Measurements from ENCODE around the gene SUSD1. TPM values are rescaled to one million over a fixed set of nuclear protein-coding genes. Genes with fewer than 3 reads are reported as not detected.

The SUSD1 gene
- total and polyA plus RNA-seq, 9 of the 15 experiments (the other 6 are each of a cell fraction or from before 2014, with no cell fraction given): 10.9 to 44.4 (median 36.1) TPM

DNA sequence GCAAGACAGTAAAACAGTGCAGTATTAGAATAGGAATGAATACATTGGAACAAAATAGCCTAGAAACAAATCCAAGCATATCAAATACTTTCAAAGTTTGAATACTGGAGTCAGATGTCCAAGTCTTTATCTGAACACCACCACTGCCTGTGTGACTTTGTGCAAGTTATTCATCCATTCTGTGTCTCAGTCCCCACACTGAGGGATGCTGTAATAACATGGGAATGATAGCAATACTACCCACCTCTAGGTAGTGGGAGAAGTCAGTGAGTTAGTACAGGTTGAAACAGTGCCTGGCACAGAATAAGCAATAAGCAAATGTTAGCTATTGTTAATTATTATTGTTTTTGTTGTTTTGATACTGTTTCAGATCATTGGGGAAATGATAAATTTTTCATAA, 130.9 kb downstream of the SUSD1 start:
- Histone ChIP-seq H3K36me3 (ENCODE audit: control insufficient read depth, insufficient read depth, low read length) (peaks cover 79% of the 10 kb centered on the region), H3K4me1 (replicated peaks in 1 of 2; ENCODE audit: control insufficient read depth in 2 of 2, insufficient read depth in 2 of 2, low read length in 2 of 2) (no peaks in the 10 kb centered on the region; a peak in 1 of 5 replicates), H3K9me3 (replicated peaks; ENCODE audit: control insufficient read depth, insufficient read depth, low read depth, low read length) (no peaks in the 10 kb centered on the region), H3K4me3 (no peak overlapping the region), H3K27ac (ENCODE audit: extremely low read depth, low read depth, low read length) (no peak overlapping the region), H3K4me2 (ENCODE audit: insufficient read depth, low read length) (no peak overlapping the region), H3K9ac (ENCODE audit: insufficient read depth in 1 of 2, low read depth in 2 of 2, low read length in 2 of 2) (no peak overlapping the region), H3K9me1 (ENCODE audit: control insufficient read depth, insufficient read depth, low read length) (no peaks in the 10 kb centered on the region), H4K20me1 (replicated peaks; ENCODE audit: control insufficient read depth, insufficient read depth, low read length) (no peaks in the 10 kb centered on the region), H3K79me2 (ENCODE audit: control insufficient read depth, insufficient read depth, low read length) (no peaks in the 10 kb centered on the region), H3K27me3 (ENCODE audit: control insufficient read depth in 2 of 2, insufficient read depth in 2 of 2, low read length in 2 of 2) (no peaks in the 10 kb centered on the region), H2AFZ (ENCODE audit: low read depth, low read length) (no peak overlapping the region)
- no TSS peak for BruUV-seq (replicated peaks)
- CTCF ChIA-PET (ENCODE audit: low intra/inter-chr PET ratio): no interaction called here
- intact Hi-C loops (cut with micrococcal nuclease): no loop called here
- TF ChIP-seq, protein P1, sequence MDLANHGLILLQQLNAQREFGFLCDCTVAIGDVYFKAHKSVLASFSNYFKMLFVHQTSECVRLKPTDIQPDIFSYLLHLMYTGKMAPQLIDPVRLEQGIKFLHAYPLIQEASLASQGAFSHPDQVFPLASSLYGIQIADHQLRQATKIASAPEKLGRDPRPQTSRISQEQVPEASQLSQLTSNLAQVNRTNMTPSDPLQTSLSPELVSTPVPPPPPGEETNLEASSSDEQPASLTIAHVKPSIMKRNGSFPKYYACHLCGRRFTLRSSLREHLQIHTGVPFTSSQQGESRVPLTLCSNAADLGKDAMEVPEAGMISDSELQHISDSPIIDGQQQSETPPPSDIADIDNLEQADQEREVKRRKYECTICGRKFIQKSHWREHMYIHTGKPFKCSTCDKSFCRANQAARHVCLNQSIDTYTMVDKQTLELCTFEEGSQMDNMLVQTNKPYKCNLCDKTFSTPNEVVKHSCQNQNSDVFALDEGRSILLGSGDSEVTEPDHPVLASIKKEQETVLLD (IDR thresholded peaks at IDR 0.05): no peak
- TF ChIP-seq HNRNPL (IDR thresholded peaks at IDR 0.05; ENCODE audit: low read depth, low read length) (no peak), ILF3 (IDR thresholded peaks at IDR 0.05; ENCODE audit: borderline replicate concordance) (no peak), CBX5 (IDR thresholded peaks at IDR 0.05; ENCODE audit: borderline replicate concordance, low read depth) (no peak), ZNF431 (CRISPR knock-in tag; IDR thresholded peaks at IDR 0.05) (no peak)
- TF ChIP-seq, protein P2, sequence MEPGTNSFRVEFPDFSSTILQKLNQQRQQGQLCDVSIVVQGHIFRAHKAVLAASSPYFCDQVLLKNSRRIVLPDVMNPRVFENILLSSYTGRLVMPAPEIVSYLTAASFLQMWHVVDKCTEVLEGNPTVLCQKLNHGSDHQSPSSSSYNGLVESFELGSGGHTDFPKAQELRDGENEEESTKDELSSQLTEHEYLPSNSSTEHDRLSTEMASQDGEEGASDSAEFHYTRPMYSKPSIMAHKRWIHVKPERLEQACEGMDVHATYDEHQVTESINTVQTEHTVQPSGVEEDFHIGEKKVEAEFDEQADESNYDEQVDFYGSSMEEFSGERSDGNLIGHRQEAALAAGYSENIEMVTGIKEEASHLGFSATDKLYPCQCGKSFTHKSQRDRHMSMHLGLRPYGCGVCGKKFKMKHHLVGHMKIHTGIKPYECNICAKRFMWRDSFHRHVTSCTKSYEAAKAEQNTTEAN (CRISPR knock-in tag; IDR thresholded peaks at IDR 0.05): no peak
- TF ChIP-seq, protein P3, sequence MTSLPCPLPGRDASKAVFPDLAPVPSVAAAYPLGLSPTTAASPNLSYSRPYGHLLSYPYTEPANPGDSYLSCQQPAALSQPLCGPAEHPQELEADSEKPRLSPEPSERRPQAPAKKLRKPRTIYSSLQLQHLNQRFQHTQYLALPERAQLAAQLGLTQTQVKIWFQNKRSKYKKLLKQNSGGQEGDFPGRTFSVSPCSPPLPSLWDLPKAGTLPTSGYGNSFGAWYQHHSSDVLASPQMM (CRISPR knock-in tag; IDR thresholded peaks at IDR 0.05): no peak
- FAIRE-seq (no peak), ATAC-seq (no peak), DNase-seq (ENCODE audit: extremely low read depth in 1 of 4, low spot score in 3 of 4) (no peak)
- in situ Hi-C loops (cut with MboI): no loop called here
- POLR2A ChIA-PET: interaction anchor here (0.6 to 1.8 kb wide), 2 partner anchors 10 to 216 kb away, joined by 3 to 4 read pairs; no protein-coding TSS in a partner anchor

Measured in K562 (cell line).